Cardiac fibroblast (primary cell): ENCODE data around the gene MRPS33.

ENCODE experiments used
- DNase-seq, 2 donors: peaks; one replicate each; pipeline versions ENCODE4 v3.0.0 to v3.0.0-alpha.2; 2010; ENCODE audit warnings: low read depth in 2 of 2
- H3K4me3 ChIP-seq, 2 donors: replicated peaks in 1 of 2; 1 replicate in 1 of 2; 2 replicates in 1 of 2; pipeline ENCODE4 v1.5.1; 2011; ENCODE audit warnings: low read depth in 2 of 2, low read length in 2 of 2, mild to moderate bottlenecking in 2 of 2, moderate library complexity in 1 of 2
- TF ChIP-seq, protein P1 (sequence below): IDR thresholded peaks from one replicate; pipeline ENCODE4 v1.5.1; 2011; ENCODE audit warnings: low read depth, mild to moderate bottlenecking, low read length, inconsistent platforms

The MRPS33 gene

GRCh38 chr7:140992422-140992821 lies 22.3 kb downstream of the MRPS33 start:
- no peak for DNase-seq
- TF ChIP-seq, protein P1, sequence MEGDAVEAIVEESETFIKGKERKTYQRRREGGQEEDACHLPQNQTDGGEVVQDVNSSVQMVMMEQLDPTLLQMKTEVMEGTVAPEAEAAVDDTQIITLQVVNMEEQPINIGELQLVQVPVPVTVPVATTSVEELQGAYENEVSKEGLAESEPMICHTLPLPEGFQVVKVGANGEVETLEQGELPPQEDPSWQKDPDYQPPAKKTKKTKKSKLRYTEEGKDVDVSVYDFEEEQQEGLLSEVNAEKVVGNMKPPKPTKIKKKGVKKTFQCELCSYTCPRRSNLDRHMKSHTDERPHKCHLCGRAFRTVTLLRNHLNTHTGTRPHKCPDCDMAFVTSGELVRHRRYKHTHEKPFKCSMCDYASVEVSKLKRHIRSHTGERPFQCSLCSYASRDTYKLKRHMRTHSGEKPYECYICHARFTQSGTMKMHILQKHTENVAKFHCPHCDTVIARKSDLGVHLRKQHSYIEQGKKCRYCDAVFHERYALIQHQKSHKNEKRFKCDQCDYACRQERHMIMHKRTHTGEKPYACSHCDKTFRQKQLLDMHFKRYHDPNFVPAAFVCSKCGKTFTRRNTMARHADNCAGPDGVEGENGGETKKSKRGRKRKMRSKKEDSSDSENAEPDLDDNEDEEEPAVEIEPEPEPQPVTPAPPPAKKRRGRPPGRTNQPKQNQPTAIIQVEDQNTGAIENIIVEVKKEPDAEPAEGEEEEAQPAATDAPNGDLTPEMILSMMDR = no peak
- no peak overlapping the region for H3K4me3 ChIP-seq

DNA sequence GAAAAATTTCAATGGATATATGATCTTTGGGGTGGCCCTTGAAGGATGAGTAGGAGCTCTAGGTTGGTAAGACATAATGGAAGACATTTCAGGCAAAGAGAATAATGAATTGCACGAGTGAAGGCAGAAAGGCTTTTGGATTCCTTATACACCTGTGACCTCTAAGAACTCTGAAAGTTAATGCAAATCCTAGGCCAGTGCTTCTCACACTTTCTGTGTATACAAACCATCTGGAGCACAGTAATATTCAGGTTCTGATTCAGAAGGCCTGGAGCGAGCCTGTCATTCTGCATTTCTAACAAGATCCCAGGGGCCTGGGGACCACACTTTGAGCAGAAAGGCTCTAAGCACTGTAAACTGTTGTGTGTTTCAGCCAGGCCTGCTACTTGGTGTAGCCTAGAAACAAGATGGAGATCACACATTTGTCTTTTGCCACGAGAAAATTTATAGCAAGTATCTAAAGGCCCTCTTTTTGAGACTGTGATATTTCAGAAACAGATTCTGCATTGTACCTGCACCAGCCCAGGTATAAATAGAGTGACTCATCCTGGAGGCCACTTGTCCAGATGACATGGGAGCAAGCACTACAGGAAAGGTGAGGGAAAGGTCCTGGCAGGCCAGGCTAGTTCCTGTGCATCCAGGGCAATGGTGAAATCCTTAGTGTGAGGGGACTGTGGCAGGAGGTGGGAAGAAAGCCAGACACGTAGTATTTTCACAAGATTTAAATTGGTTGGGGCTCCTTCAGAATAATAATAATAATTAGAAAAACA lies 24.4 kb downstream of the MRPS33 start:
- no peak overlapping the region for H3K4me3 ChIP-seq
- DNase-seq = no peak
- TF ChIP-seq, protein P1 = no peak

DNA sequence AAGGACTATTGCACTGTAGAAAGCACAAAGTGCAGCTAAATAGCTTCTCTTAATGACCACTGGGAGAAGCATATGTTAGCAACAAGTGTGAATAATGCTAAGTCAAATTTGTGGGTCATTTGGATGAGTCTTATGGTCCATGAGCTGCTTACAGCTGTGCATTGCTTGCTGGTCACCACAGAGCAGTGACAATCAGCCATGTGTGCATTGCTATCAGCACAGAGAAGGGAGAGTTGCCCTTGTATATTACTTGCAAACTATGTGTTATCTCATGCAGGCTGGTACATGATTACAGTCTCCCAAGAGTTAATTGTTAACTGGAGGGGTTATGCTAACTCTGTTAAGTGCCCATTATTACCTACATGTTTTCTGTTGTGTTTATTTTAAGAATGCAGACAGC lies 25.7 kb downstream of the MRPS33 start:
- TF ChIP-seq, protein P1 = no peak
- DNase-seq = no peak

GRCh38 chr7:140983802-140984201 lies 30.9 kb downstream of the MRPS33 start:
- TF ChIP-seq, protein P1 = peak; percentile 19
- peak in 1 of 2 donors; percentile 28 for DNase-seq
- no peak overlapping the region for H3K4me3 ChIP-seq

More for the DNA sequence above, 25.7 kb downstream of the MRPS33 start:
- H3K4me3 ChIP-seq = no peak overlapping the region

GRCh38 chr7:140982508-140982907 lies 32.2 kb downstream of the MRPS33 start:
- no peak for DNase-seq
- TF ChIP-seq, protein P1 = no peak
- H3K4me3 ChIP-seq = no peak overlapping the region

DNA sequence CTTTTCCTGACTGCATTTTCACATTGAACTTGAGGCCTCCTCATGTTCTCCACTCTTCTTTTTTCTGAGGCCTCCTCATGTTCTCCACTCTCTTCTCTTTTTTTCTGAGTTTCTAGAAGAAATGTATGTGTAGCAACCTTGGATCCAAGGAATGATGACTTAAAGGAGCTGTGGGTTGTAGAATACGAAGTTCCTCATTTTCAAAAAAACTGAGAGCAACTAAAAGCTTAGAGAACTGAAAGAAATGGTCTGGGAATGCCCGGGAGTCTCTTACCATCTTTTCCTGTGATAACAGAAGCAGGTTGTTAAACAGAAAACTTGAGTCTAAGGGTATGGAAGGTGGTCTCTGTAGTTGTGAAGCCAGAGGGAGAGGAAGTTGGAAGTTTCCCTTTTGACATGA lies 32.8 kb downstream of the MRPS33 start:
- TF ChIP-seq, protein P1 = no peak
- no peak for DNase-seq
- no peak overlapping the region for H3K4me3 ChIP-seq
